Measurements from ENCODE around the gene SPATA16.

- no peak for TF ChIP-seq CTCF (conservative IDR thresholded peaks at IDR 0.05; ENCODE audit: low read length)
- no peak for TF ChIP-seq EZH2phosphoT487 (IDR thresholded peaks at IDR 0.05; ENCODE audit: borderline replicate concordance)
These were observed 62.5 kb downstream of the SPATA16 start for GRCh38 chr3:173078525-173078924.

Measured in Loucy (cell line).